Neural progenitor cell (in vitro differentiated cells): ENCODE measurements around the gene ABCC1. TPM values are rescaled to one million over a fixed set of nuclear protein-coding genes. Genes with fewer than 3 reads are reported as not detected.
A peak's percentile ranks its signal among the peaks of the same experiment; 100 is the strongest.
"Not testable (repeated sequence)": the region's sequence is repeated elsewhere in the genome, so short reads cannot be mapped to it uniquely, and the experiment has no call there.

Experiments used
- DNase-seq: peaks from one replicate; pipeline ENCODE4 v3.0.0-alpha.2; 2016; ENCODE audit warnings: low spot score
- H2AFZ ChIP-seq: fragments of 200-600 bp; sonication (generic); replicated peaks from 2 replicates; pipeline ENCODE4 v1.6.1; 2016; ENCODE audit warnings: antibody characterized with exemption
- H3F3A ChIP-seq: fragments of 200-600 bp; sonication (generic); 2 replicates; pipeline ENCODE4 v1.6.1; 2016; ENCODE audit warnings: antibody characterized with exemption, low read depth
- H3K27ac ChIP-seq: fragments of 200-600 bp; sonication (generic); 2 replicates; pipeline ENCODE4 v1.5.1; 2016; ENCODE audit warnings: mild to moderate bottlenecking
- H3K27me3 ChIP-seq: fragments of 200-600 bp; sonication (generic); 2 replicates; pipeline ENCODE4 v1.6.1; 2016; ENCODE audit warnings: mild to moderate bottlenecking, moderate library complexity
- H3K36me3 ChIP-seq: fragments of 200-600 bp; sonication (generic); 2 replicates; pipeline ENCODE4 v1.5.1; 2016
- H3K4me1 ChIP-seq: fragments of 200-600 bp; sonication (generic); 2 replicates; pipeline ENCODE4 v1.6.1; 2016; ENCODE audit warnings: mixed run types
- H3K4me2 ChIP-seq: fragments of 200-600 bp; sonication (generic); 2 replicates; pipeline ENCODE4 v1.6.1; 2016
- H3K4me3 ChIP-seq: fragments of 200-600 bp; sonication (generic); 2 replicates; pipeline ENCODE4 v1.5.1; 2016
- H3K79me2 ChIP-seq: fragments of 200-600 bp; sonication (generic); 2 replicates; pipeline ENCODE4 v1.6.1; 2016; ENCODE audit warnings: low read depth
- H3K9ac ChIP-seq: fragments of 200-600 bp; sonication (generic); 2 replicates; pipeline ENCODE4 v1.6.1; 2016
- H3K9me3 ChIP-seq: fragments of 200-600 bp; sonication (generic); 2 replicates; pipeline ENCODE4 v1.5.1; 2016; ENCODE audit warnings: low read depth
- H4K20me1 ChIP-seq: fragments of 200-600 bp; sonication (generic); 2 replicates; pipeline ENCODE4 v1.6.1; 2016; ENCODE audit warnings: low read depth
- H3K27ac Mint-ChIP-seq: 3 replicates; pipeline ENCODE4 v1.8.0; 2021; ENCODE audit warnings: mixed read lengths
- H3K27me3 Mint-ChIP-seq: 2 replicates; pipeline ENCODE4 v1.8.0; 2022; ENCODE audit warnings: low read depth, mild to moderate bottlenecking, inconsistent platforms, moderate library complexity, mixed read lengths; ENCODE audit not compliant: insufficient read depth
- H3K36me3 Mint-ChIP-seq: 3 replicates; pipeline ENCODE4 v1.8.0; 2021; ENCODE audit warnings: mixed read lengths
- H3K4me1 Mint-ChIP-seq: 3 replicates; pipeline ENCODE4 v1.8.0; 2021; ENCODE audit warnings: mixed read lengths
- H3K4me3 Mint-ChIP-seq: 3 replicates; pipeline ENCODE4 v1.8.0; 2021; ENCODE audit warnings: mild to moderate bottlenecking, moderate library complexity, mixed read lengths
- H3K9me3 Mint-ChIP-seq: 3 replicates; pipeline ENCODE4 v1.8.0; 2020; ENCODE audit warnings: mixed read lengths
- CTCF ChIP-seq: fragments of 200-600 bp; sonication (generic); IDR thresholded peaks from 2 replicates; pipeline ENCODE4 v1.5.1; 2017; ENCODE audit warnings: antibody characterized with exemption, mild to moderate bottlenecking
- EZH2 ChIP-seq: fragments of 200-600 bp; sonication (generic); IDR thresholded peaks from 2 replicates; pipeline ENCODE4 v1.6.1; 2017; ENCODE audit warnings: antibody characterized with exemption, mild to moderate bottlenecking, moderate library complexity
- EZH2phosphoT487 ChIP-seq: fragments of 200-600 bp; sonication (generic); IDR thresholded peaks from 2 replicates; pipeline ENCODE4 v1.6.1; 2017; ENCODE audit warnings: antibody characterized with exemption
- total RNA-seq: library from RNA; depleted of rRNA; stranded (reverse); fragments of >200 nt; gene quantifications from 2 replicates; pipeline ENCODE4 v1.2.3, GENCODE V29; 2015; ENCODE audit warnings: low replicate concordance

ABCC1 gene
- total RNA-seq, 1 donor from 2014 or later = 17.5 TPM

GRCh38 chr16:16100631-16101030 lies 151.2 kb downstream of the ABCC1 start:
- TF ChIP-seq CTCF (no peak), EZH2 (no peak), EZH2phosphoT487 (no peak)
- no peaks in the 10 kb centered on the region for H3K79me2 ChIP-seq
- no peak overlapping the region for H3K9ac ChIP-seq
- H3K36me3 Mint-ChIP-seq = peaks cover 16% of the 10 kb centered on the region
- no peaks in the 10 kb centered on the region for H3K36me3 ChIP-seq
- H3K9me3 Mint-ChIP-seq = peaks cover 2% of the 10 kb centered on the region
- H3K27me3 ChIP-seq = no peaks in the 10 kb centered on the region
- H3K4me3 ChIP-seq = no peak overlapping the region
- no peak overlapping the region for H3K4me3 Mint-ChIP-seq
- H3K4me1 ChIP-seq = no peaks in the 10 kb centered on the region
- H3K4me2 ChIP-seq = no peak overlapping the region
- H3K27me3 Mint-ChIP-seq = peaks cover 3% of the 10 kb centered on the region
- no peak for DNase-seq
- peaks cover 5% of the 10 kb centered on the region for H3K4me1 Mint-ChIP-seq
- peaks cover 3% of the 10 kb centered on the region for H3F3A ChIP-seq
- H2AFZ ChIP-seq = no peak overlapping the region
- no peak overlapping the region for H3K27ac Mint-ChIP-seq
- H4K20me1 ChIP-seq = peaks cover 7% of the 10 kb centered on the region
- no peak overlapping the region for H3K27ac ChIP-seq
- no peaks in the 10 kb centered on the region for H3K9me3 ChIP-seq

GRCh38 chr16:16101585-16101984 lies 152.2 kb downstream of the ABCC1 start:
- Histone ChIP-seq H3F3A (no peaks in the 10 kb centered on the region), H3K4me2 (no peak overlapping the region), H4K20me1 (no peaks in the 10 kb centered on the region), H3K4me1 (no peaks in the 10 kb centered on the region), H3K36me3 (no peaks in the 10 kb centered on the region), H3K9me3 (no peaks in the 10 kb centered on the region), H3K79me2 (no peaks in the 10 kb centered on the region), H3K27ac (no peak overlapping the region), H3K27me3 (no peaks in the 10 kb centered on the region), H3K9ac (no peak overlapping the region), H3K4me3 (no peak overlapping the region), H2AFZ (no peak overlapping the region)
- peaks cover 3% of the 10 kb centered on the region for H3K4me1 Mint-ChIP-seq
- no peak for DNase-seq
- no peak overlapping the region for H3K4me3 Mint-ChIP-seq
- peaks cover 3% of the 10 kb centered on the region for H3K27me3 Mint-ChIP-seq
- no peak overlapping the region for H3K27ac Mint-ChIP-seq
- TF ChIP-seq EZH2phosphoT487 (no peak), CTCF (no peak), EZH2 (no peak)
- H3K36me3 Mint-ChIP-seq = peaks cover 16% of the 10 kb centered on the region
- H3K9me3 Mint-ChIP-seq = peaks cover 2% of the 10 kb centered on the region

GRCh38 chr16:16102738-16103137 lies 153.3 kb downstream of the ABCC1 start:
- Histone ChIP-seq H3K27ac (no peak overlapping the region), H3K79me2 (no peaks in the 10 kb centered on the region), H4K20me1 (no peaks in the 10 kb centered on the region), H3K9me3 (no peaks in the 10 kb centered on the region), H2AFZ (no peak overlapping the region), H3K4me1 (no peaks in the 10 kb centered on the region), H3K36me3 (no peaks in the 10 kb centered on the region), H3K4me3 (no peak overlapping the region), H3K9ac (no peak overlapping the region), H3K4me2 (no peak overlapping the region), H3F3A (no peaks in the 10 kb centered on the region), H3K27me3 (no peaks in the 10 kb centered on the region)
- Mint-ChIP-seq H3K27me3 (peaks cover 5% of the 10 kb centered on the region), H3K4me3 (no peak overlapping the region), H3K9me3 (peaks cover 2% of the 10 kb centered on the region), H3K36me3 (peaks cover 16% of the 10 kb centered on the region), H3K4me1 (peaks cover 3% of the 10 kb centered on the region), H3K27ac (peak overlapping the region; percentile 35)
- no peak for TF ChIP-seq EZH2
- TF ChIP-seq CTCF = no peak
- no peak for TF ChIP-seq EZH2phosphoT487
- no peak for DNase-seq

- H3K36me3 Mint-ChIP-seq = peaks cover 16% of the 10 kb centered on the region
- not testable (repeated sequence) for H3F3A ChIP-seq, H3K79me2 ChIP-seq, H2AFZ ChIP-seq, H3K27ac Mint-ChIP-seq, H3K4me3 Mint-ChIP-seq, H3K9me3 ChIP-seq, H3K36me3 ChIP-seq, H3K4me2 ChIP-seq, H3K4me1 ChIP-seq, H3K27me3 Mint-ChIP-seq, H3K27me3 ChIP-seq, H4K20me1 ChIP-seq, H3K4me1 Mint-ChIP-seq, H3K9ac ChIP-seq, DNase-seq, H3K4me3 ChIP-seq, H3K27ac ChIP-seq, H3K9me3 Mint-ChIP-seq
These were observed 154.9 kb downstream of the ABCC1 start for GRCh38 chr16:16104132-16104803.

GRCh38 chr16:16104804-16105141 lies 155.4 kb downstream of the ABCC1 start:
- H4K20me1 ChIP-seq, H3K36me3 ChIP-seq, H3K9me3 ChIP-seq, DNase-seq, H3K4me2 ChIP-seq, H3K27ac ChIP-seq, H3F3A ChIP-seq, H3K4me3 Mint-ChIP-seq, H3K4me1 Mint-ChIP-seq, H3K27me3 Mint-ChIP-seq, H3K4me1 ChIP-seq, H3K27me3 ChIP-seq, H3K9me3 Mint-ChIP-seq, H3K4me3 ChIP-seq, H2AFZ ChIP-seq, H3K9ac ChIP-seq, H3K27ac Mint-ChIP-seq, H3K79me2 ChIP-seq: not testable (repeated sequence)
- H3K36me3 Mint-ChIP-seq = peaks cover 16% of the 10 kb centered on the region
